Kasumi-1 (cell line): Measurements from ENCODE around the gene SCML2.
"Not testable (repeated sequence)": the region's sequence is repeated elsewhere in the genome, so short reads cannot be mapped to it uniquely, and the experiment has no call there.

ENCODE experiments used
- DNase-seq, 2 experiments: peaks; one replicate each; lab custom pipeline; 2025; lab: John Stamatoyannopoulos, UW

SCML2 gene

DNA sequence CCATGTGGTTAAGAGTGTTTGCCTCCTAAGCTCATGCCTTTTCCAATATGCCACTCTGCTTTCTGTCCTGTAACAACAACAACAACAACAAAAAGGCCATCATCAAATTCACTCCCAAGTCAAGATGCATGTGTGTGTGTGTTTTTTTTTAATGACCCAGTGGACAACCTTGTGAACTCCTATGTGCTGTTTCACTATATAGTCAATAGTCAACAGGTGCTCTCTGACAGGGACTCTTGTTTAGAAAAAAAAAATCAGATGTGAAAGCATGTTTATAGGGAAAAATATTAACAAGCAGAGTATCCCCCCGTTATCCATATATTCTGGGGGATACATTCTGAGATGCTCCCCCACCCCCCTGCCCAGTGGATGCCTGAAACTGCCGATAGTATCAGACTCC is 83.2 kb downstream of the SCML2 start:
- no peak for DNase-seq

DNA sequence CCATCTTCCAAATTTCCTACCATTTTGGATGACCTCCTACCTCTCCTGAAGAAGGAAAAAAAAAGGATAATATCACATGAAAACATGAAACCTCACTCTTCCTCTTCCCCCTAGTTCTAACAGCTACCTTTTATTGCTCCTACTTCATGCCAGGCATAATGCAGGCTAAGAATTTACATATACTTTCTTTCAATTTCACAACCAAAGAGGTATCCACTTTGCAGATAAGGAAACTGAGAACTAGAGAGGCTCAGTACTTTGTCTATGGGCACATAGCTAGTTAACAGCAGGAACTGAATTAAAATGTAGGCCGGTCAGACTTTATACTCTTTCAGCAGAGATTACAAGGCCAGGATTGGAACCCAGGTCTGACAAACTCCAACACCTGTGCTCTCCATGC is 99.4 kb downstream of the SCML2 start:
- no peak for DNase-seq

- no peak for DNase-seq
Measured at GRCh38 chrX:18252644-18253359, 101.7 kb downstream of the SCML2 start.

GRCh38 chrX:18229646-18230045 is 124.8 kb downstream of the SCML2 start:
- DNase-seq = not testable (repeated sequence)

GRCh38 chrX:18228069-18228468 is 126.4 kb downstream of the SCML2 start:
- no peak for DNase-seq

- DNase-seq = no peak
Measured at GRCh38 chrX:18227458-18227857, 127.0 kb downstream of the SCML2 start.

- no peak for DNase-seq
Measured at GRCh38 chrX:18220786-18221185, 133.7 kb downstream of the SCML2 start, which contains the start of gene BEND2. BEND2 (minus strand) TSS chrX:18220886; CDS start chrX:18220750, 136 bp downstream.

DNA sequence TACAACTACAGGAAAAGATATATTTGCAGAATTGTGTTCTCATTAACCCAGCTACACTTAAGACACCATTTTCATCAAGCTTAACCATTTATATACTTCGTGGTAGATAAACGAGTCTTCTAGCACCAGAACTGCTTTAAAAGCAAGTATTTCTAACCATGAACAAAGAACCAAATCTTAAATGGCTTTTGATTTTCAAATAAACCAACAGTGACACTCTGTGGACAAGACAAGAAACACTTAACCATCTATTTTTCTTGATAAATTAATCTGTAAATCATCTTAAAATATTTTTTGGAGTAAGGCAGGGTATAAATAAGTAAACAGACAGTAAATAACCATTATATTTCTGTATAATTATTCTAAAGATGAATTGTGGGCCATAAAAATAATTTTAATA is 144.0 kb downstream of the SCML2 start:
- DNase-seq = peak in 1 of 2 experiments; percentile 1

GRCh38 chrX:18206657-18207056 is 147.8 kb downstream of the SCML2 start:
- DNase-seq = no peak

GRCh38 chrX:18203631-18204030 is 150.9 kb downstream of the SCML2 start:
- no peak for DNase-seq

GRCh38 chrX:18194688-18195087 is 159.8 kb downstream of the SCML2 start:
- no peak for DNase-seq
